IPS DF 4.7 (cell line): ENCODE results near the gene CDH5.
A peak's percentile ranks its signal among the peaks of the same experiment; 100 is the strongest.

Source experiments
- DNase-seq: peaks from one replicate; pipeline ENCODE4 v3.0.0-alpha.2; 2013; ENCODE audit warnings: low spot score; ENCODE audit errors: extremely low read depth

Gene CDH5

DNA sequence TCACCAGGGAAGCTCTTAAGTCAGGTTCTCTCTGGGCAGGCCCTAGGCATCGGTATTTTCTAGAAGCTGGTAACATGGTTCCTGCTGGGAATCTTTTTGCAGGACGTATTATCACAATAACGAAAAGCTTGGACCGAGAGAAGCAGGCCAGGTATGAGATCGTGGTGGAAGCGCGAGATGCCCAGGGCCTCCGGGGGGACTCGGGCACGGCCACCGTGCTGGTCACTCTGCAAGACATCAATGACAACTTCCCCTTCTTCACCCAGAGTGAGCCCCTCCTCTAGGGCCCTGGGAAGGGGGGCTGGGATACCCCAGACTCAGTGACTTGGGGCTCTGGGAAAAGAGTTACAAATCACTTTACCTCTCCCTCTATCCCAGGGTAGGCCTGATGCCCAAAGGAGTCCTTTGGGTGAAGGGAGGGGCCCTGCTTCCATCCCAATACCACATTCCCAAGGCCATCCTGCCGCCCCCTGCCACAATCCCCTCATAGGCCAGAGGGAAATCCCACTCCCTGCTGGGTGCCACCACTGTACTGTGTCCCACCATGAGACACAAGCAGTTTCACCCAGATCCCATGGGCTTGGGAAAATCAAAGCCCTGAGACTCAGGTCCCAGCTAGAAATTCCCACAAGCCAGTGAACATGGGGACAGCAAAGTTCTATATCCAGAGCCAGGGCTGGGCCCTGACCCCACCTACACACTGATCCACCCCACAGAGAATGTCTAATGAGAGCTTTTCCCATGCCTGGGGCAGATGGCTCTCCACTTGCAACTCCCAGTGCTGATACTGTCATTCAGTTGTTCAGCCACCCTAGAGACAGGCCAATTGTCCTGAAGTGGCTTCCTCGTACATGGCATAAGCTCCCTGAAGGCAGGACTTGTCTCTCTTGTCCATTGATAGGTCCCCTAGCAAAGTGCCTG is 23.0 kb downstream of the CDH5 start:
- DNase-seq = no peak

DNA sequence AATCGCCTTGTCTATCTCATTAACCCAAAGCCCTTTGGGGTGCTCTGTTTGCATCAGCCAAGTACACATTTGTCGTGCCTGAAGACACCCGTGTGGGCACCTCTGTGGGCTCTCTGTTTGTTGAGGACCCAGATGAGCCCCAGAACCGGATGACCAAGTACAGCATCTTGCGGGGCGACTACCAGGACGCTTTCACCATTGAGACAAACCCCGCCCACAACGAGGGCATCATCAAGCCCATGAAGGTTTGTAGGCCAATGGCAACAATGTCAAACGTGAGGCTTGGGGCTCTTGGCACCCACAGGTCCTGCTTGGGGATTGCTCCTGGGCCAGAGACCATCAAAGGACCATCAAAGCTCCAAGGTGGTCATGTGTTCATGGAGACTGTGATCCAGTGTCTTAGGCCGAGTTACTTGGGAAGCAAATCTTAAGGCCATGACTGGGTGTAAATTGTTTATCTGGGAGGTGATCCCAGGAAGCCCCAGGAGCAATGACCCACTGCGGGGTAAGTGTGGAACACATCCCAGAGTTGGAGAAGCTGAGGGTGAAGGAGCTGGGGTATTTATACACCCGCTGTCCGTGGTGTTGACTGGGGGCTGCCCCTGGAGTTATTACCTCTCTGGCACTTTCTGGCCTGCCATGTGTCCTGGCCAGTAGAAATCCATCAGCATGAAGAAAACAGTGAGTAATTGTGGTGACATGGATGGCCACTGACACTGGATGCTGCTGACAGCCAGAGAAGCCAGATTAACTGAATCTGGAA is 24.0 kb downstream of the CDH5 start:
- DNase-seq = no peak

DNA sequence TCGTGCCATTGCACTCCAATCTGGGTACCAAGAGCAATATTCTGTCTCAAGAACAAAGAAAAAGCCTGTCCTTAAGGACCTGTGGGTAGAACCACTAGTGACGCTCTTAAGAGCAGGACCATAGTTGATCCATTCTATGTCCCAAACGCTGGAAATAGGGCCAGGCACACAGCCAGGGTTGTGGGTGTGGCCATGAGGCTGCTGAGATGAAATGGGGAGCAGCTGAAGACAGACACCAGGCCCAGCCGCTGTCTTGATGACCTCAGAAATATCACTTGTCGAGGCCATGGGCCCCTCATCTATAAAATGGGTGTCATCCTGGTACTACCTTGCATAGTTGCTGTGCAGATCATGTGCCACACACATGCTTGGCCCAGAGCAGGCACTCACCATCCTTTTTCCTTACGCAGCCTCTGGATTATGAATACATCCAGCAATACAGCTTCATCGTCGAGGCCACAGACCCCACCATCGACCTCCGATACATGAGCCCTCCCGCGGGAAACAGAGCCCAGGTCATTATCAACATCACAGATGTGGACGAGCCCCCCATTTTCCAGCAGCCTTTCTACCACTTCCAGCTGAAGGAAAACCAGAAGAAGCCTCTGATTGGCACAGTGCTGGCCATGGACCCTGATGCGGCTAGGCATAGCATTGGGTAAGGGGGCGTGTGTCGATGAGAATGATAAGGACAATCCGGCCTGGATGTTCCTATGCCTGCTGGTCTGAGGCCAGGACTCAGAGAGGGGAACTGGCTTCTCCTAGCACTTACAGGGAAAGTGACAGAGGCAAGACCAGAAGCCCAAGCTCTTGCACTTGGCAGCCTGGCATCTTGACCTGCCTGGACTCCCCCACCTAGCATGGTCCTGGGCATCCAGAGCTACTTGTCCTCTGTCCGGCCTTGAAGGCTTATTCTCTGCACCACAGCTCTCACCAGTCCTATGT is 25.5 kb downstream of the CDH5 start:
- DNase-seq = no peak

DNA sequence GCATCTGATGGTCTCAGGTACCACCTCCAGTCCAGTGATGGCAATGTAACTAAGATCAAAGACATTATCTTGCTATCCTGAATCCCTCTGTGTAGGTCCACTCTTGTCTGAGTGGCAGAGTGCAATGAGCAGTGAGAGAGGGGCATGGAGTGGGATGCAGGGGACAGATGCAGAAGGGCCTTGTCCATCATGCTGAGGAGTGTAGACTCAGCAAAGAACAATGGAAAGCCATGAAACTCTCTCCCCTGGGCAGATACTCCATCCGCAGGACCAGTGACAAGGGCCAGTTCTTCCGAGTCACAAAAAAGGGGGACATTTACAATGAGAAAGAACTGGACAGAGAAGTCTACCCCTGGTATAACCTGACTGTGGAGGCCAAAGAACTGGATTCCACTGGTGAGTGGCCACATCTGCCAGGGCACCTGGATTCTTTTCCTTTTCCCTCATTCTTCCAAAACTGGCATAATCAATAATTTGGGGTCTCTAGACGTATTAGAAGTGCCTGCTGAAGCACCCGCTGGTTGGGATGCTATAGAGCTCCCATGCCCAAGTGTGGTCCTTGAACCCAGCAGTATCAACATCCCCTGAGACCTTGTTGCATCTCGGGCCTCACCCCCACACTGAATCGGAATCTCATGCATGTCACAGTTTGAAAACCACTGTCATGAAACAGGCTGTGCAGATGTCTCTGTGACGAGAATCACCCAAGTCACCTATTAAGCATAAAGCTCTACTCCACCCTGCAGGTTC is 29.5 kb downstream of the CDH5 start:
- no peak for DNase-seq

DNA sequence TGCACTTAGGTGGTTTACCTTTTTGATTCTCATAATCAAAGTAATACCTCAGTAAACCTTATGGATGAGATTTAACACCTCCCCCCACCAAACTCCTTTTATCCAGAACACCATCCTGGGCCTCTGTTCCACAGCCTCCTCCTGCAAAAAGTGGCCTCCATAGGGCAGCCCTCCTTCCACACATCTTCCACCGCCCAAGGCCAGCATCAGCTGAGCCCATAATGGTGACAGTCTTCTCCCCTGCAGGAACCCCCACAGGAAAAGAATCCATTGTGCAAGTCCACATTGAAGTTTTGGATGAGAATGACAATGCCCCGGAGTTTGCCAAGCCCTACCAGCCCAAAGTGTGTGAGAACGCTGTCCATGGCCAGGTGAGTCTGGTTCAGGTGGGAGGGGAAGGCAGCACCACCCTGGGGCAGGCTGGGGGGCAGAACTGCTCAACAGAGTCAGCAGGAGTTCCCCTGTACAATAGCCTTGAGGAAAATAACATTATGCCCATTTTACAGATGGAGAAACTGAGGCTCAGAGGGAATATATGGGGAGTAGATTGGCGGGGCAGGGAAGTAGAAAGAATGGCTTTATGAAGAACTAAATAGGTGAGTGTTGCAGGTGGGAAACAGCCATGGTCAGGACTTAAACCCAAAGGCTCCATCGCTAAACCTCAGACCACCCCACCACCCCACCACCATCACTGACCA is 31.4 kb downstream of the CDH5 start:
- DNase-seq = no peak

DNA sequence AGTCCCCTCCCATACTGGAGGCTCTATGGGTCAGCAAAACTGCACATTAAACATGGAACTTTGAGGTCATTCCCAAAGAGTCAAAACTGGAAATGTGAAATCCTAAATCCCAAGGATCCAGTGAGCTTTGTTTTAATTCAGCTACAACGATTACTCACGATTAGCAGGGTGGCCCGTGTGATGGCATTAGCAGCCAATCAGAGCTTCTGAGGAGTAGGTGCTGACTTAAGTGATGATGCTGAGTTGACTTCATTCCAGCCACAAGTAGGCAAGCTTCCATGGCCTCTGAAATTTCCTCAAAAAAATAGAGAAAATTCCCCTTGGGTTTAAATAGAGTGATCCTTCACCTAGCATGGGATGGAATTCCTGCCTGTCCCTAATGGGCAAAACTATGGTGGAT is 32.5 kb downstream of the CDH5 start:
- no peak for DNase-seq

DNA sequence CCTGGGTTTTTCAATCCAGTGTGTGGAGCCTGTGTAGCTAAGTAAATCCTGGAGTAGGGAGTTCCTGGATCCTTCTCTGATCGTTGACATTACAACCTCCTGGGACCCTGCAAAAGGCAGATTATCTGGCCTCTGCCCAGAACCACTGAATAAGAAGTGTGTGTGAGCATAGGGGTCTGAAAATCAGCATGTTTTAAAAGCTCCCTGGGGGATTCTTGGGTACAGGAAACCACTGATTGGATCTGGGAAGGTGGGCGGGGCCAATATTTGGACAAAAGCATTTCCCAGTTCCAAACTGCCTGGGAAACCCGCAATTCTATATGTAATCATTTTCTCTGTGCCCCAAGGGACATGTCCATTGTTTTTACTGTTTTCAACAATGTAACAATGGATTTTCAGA is 33.4 kb downstream of the CDH5 start:
- no peak for DNase-seq

DNA sequence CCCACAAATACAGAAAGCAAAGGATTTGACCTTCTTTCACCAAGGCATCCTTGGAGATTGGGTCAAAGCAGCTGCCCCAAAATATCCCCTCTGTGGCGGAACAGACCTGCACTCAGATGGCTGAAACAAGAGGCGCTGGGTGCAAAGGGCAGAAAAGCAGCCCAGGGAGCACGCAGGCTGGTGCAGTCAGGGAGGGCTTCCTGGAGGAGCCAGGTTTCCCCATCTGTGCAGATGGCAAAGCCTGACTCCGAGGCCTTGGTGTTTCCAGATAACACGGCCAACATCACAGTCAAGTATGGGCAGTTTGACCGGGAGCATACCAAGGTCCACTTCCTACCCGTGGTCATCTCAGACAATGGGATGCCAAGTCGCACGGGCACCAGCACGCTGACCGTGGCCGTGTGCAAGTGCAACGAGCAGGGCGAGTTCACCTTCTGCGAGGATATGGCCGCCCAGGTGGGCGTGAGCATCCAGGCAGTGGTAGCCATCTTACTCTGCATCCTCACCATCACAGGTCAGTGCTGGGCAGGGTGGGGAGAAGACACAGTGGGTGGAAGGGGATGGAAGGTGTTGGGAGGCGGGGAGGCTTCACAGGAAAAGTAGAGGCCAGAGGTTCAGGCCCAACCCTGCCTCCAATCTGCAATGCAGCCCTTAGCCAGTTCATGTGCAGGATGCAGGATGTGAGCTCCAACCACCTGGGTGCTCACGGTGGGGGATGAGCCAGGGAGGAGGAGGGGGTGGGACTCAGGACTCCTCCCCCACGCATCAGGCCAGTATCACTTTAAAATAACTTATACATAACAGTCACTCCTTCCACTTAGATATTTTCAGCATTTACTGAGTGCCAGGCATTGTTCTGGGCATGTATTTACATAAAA is 34.3 kb downstream of the CDH5 start:
- no peak for DNase-seq

DNA sequence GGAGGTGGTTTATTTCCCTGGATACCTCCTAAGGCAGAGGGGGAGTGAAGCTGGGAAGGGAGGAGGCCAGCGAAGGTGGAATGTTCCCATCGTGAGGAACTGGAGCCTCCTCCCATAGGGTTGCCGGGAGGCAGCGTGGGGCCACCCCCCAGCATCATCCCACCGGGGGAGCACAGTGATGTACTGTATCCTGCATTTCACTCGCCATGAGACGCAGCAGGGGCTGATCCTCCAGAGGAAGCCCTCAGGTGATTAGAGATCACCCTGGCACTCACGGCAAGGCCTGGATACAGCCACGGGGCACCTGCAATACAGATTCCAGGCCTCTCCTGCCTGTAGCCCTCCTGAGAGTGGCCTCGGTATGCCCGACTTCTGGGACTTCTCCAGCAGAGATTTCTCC is 35.1 kb downstream of the CDH5 start:
- DNase-seq = no peak

DNA sequence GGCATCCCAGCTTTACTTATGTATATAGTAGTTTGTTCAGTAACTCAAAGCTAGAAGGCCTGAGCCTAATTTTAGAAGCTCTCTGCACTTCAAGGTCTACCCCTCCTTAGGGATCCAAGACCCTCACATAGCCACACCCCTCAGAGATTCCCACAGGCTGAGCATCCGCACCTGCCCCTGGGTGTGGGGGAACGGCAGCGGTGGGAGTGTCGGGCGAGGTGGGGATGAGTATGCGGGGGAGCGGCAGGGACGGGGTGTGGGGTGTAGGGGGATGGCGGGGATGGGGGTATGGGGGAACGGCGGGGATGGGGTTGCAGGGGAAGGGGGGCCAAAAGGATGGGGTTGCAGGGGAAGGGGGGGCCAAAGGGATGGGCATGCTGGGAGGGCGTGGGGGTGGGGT is 35.7 kb downstream of the CDH5 start:
- DNase-seq = no peak

DNA sequence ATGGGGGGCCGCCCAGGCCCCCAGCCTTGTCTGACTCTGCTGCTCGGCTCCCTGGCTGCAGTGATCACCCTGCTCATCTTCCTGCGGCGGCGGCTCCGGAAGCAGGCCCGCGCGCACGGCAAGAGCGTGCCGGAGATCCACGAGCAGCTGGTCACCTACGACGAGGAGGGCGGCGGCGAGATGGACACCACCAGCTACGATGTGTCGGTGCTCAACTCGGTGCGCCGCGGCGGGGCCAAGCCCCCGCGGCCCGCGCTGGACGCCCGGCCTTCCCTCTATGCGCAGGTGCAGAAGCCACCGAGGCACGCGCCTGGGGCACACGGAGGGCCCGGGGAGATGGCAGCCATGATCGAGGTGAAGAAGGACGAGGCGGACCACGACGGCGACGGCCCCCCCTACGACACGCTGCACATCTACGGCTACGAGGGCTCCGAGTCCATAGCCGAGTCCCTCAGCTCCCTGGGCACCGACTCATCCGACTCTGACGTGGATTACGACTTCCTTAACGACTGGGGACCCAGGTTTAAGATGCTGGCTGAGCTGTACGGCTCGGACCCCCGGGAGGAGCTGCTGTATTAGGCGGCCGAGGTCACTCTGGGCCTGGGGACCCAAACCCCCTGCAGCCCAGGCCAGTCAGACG is 36.2 kb downstream of the CDH5 start:
- no peak for DNase-seq

DNA sequence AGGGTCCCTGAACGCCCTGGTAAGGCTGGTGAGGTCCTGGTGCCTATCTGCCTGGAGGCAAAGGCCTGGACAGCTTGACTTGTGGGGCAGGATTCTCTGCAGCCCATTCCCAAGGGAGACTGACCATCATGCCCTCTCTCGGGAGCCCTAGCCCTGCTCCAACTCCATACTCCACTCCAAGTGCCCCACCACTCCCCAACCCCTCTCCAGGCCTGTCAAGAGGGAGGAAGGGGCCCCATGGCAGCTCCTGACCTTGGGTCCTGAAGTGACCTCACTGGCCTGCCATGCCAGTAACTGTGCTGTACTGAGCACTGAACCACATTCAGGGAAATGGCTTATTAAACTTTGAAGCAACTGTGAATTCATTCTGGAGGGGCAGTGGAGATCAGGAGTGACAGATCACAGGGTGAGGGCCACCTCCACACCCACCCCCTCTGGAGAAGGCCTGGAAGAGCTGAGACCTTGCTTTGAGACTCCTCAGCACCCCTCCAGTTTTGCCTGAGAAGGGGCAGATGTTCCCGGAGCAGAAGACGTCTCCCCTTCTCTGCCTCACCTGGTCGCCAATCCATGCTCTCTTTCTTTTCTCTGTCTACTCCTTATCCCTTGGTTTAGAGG is 37.1 kb downstream of the CDH5 start:
- DNase-seq = no peak

DNA sequence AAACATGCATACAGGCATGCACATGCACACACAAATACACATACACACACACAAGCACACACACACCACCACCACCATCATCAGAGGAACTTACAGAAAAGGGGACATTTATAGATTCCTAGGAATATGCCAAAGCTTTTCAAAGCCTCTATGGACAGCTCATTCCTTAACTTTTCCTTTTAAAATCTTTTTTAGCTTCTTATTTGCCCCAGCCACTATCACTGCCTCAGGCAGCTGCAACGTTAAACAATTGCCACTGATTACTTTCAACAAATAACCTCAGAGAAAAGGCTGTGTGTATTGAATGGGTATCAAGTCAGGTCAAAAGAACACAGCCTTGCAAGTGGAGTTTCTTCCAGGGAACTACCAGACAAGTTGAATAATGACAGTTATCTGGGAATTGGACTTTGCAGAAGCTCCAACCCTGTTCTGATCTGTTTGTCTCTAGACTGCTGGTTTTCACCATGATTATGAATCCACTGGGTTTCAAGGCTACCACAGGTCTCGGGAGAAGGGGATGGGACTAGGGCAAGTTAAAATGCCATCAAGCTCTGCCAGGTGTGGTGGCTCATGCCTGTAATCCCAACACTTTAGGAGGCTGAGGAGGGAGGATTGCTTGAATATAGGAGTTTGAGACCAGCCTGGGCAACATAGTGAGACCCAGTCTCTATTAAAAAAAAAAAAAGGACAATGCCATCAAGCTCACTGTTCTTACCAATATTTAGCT is 38.7 kb downstream of the CDH5 start:
- no peak for DNase-seq

DNA sequence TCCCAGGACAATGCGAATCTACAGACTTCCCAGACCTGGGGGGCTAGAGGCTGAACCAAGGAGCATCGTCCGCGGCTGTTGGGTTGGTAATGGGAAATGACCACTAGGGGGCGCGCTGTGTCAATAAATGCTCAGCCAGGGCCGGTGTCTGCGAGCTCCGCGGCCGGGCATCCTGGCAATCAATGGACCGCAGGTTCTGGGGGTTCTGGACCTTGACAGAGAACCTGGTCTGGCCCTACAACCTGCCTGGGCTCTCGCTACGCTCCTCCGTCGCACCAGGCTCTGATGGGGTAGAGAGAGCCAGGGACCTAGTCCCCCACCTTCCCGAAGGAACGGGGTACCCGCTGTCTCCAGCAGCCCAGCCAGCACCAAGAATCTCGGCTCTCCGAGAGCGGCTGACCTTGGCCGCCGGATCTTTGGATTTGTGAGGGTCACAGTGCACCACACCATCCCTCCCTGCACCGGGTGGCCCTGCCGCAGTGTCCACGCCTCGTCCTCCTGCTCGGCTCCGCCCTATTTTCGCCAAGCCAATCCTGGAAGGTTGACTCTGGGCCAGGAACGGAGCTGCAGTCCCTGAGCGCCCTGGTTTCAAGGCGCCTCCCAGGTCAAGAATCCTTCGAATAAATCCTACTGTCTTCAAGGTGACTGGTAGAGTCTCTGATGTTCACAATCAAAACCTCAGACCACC is 40.2 kb downstream of the CDH5 start:
- peak; percentile 66 for DNase-seq

DNA sequence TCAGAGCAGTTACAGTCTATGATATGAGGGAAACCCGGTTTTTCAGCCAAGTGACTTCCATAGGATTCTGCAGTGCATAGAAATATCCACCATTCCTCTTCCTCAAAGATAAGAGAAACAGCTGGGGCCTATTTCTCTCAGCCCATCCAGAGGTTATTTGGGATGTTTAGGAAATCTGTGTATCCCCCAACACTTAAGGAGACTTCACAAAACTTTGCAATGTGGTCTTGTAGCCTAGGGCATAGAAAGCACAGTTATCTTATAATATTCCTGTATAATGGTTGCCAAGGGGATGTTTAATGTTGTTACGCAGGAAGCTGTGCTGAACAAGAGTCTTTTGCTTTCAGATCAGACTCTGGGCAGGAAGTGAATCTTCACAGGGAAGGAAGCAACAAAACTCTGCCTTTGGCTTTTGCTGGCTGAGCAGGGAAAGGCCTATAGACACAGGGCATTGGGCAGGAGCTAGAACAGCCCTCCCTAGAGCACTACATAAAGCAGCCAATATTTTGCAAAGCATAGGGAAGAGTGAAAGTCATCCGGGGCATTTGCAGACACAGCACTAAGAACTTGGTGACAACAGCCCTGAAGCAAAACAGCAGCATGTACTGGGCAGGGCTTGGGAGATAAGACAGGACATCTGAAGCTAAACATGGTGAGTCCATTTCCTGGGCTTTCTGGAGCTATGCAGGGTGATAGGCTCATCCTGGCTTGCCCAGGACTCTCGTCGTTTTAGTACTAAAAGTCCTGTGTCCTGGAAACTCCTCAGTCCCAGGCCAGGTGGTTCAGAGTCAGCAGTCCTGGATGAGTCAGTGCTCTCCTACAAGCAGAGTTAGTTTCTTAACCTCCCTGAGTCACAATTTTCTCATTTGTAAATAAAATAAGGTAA is 41.9 kb downstream of the CDH5 start:
- DNase-seq = no peak

DNA sequence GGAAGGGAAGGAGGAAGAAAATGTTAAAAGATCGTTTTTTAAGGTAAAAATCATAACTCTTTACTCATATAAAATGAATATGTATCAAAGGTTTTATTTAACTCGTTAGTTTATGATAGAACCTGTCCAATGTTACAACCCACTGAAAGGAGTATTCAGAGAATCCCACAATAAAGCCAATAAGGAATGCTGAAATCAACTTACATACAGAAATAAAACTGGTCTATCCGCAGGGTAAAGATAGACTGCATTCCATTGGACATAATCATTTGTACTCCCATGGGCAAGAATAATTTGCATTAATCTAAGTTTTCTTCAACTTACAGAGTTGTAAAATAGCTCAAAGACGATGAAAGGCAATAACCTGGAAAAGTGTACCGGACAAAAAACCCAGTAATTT is 42.7 kb downstream of the CDH5 start:
- DNase-seq = no peak
